ENCODE results near the gene MTMR10.
A peak's percentile ranks its signal among the peaks of the same experiment; 100 is the strongest.

The MTMR10 gene

GRCh38 chr15:31013863-31014607 lies 22.6 kb upstream of the MTMR10 start:
- DNase-seq, result no peak

- DNase-seq, result no peak
Measured at GRCh38 chr15:31012455-31012854, 21.0 kb upstream of the MTMR10 start.

GRCh38 chr15:31010036-31010435 lies 18.6 kb upstream of the MTMR10 start:
- DNase-seq, result no peak

- DNase-seq, result no peak
Measured at GRCh38 chr15:31005660-31006059, 14.2 kb upstream of the MTMR10 start.

- no peak for DNase-seq
Measured at GRCh38 chr15:31004220-31004733, 12.8 kb upstream of the MTMR10 start.

DNA sequence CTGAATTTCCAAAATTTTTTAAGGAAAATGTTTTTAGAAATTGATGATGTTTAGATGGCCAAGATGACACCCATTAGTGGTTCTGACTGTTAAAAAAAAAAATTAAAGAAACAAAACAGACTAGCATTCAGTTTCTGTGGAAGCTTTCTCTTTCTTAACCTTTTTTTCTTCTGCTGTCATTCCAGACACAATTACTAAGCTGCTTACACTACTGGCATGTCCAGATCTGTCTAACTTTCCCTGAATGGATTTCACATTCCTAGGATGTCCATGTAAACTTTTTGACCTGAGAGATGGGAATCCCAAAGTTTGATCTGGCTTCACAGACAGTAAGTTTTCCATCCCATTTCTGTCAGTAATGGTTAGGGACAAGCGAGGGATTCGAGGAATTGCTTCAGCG lies 10.3 kb upstream of the MTMR10 start:
- DNase-seq, result no peak

DNA sequence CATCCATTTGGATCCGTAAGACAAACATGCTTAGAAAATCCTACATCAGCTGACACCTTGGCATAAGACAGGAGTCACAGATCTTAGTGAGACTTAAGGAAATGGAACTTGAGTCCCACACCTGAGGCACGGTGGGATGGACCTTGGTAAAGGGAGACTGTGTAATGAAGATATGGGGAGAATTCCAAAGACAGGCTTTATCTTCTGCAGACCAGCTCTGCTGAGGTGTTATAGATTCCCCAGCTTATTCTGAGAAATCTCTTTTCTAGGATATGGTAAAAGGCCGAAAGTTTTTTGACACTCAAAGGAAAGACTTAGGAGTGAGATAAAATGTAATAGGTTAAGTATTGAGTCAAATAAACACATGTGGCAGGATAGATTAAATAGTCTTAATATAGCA lies 8.3 kb upstream of the MTMR10 start:
- DNase-seq, result no peak

GRCh38 chr15:30997270-30997669 lies 5.8 kb upstream of the MTMR10 start:
- DNase-seq, result no peak

GRCh38 chr15:30992249-30992864 lies 929 bp upstream of the MTMR10 start:
- DNase-seq, result no peak

GRCh38 chr15:30990446-30991254 lies 778 bp downstream of the MTMR10 start:
- no peak for DNase-seq

GRCh38 chr15:30990036-30990435 lies 1.4 kb downstream of the MTMR10 start:
- DNase-seq, result no peak

DNA sequence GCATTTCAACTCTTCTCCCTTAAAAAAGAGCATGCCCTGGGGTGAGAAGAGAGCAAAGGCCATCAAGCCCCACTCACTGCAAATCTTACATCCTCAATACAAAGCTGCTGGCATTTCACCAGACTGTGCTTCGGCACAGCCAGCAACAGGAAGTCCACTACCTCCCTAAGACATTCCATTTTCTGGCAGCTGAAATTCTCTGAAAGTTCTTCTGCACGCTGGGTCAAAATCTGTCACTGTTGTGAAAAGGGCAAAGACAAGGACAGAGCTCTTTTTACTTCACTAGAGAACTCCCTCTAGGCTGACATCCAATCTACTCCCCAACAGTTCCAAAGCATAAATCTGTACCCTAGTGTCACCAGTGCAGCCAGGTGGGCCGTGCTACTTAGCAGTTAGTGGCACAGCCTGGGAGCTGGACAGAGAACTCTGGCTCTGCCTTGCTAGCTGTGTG lies 6.3 kb downstream of the MTMR10 start:
- peak; percentile 24 for DNase-seq

DNA sequence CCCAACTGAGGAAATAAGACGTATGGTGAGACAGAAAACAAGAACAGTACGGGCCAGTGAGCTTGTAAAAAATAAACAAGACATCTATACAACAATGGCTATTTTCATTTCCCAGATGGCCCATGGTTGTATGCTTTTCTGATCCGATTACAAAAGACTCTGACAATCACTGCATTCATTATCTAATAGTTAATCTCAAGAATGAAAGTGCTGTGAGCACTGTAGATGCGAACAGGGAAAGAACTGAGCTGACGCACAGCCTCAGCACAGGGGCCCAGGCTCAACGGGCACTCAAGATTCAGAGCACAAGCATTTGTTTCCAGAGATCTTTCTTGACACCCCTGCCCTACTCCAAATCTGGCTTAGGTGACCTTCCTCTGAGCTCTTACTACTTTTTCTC lies 6.9 kb downstream of the MTMR10 start:
- DNase-seq, result no peak

DNA sequence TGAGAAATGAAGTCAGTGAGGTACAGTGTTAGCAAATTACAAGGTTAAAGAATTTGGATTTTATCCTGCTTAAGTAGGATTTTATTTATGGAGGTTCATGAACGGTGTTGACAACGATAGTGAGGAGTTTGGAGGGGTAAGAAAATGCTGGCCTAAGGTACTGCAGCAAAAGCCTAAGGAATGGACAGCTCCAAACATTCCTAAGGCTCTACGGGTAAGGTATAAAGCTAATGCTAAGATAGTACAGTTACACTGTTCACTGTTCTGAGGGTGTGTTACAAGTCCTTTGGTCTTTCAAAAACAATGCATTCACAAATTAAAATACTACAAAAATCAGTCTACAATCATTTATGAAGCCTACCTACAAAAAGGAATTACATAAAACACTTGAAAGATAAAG lies 7.3 kb downstream of the MTMR10 start:
- no peak for DNase-seq

GRCh38 chr15:30979457-30979856 lies 12.0 kb downstream of the MTMR10 start:
- DNase-seq, result no peak

GRCh38 chr15:30978328-30978727 lies 13.1 kb downstream of the MTMR10 start:
- no peak for DNase-seq

DNA sequence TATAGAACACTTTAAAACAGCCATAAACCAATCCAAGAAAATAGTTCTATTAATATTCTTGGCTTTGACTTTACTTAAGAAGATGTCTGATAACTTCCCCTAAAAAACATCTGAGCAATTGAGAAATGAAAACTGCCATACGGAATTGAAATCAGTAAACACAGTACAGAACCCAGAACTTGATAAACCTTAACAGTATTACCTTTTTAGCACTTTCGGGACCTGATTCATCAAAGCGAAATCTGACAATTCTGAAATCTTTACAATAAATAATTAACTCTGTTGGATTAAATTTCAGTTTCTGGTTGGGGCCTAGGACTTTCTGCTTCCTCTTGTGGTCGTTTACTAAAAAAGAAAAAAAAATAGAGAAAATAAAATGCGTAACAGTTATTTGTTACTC lies 17.3 kb downstream of the MTMR10 start:
- DNase-seq, result no peak

DNA sequence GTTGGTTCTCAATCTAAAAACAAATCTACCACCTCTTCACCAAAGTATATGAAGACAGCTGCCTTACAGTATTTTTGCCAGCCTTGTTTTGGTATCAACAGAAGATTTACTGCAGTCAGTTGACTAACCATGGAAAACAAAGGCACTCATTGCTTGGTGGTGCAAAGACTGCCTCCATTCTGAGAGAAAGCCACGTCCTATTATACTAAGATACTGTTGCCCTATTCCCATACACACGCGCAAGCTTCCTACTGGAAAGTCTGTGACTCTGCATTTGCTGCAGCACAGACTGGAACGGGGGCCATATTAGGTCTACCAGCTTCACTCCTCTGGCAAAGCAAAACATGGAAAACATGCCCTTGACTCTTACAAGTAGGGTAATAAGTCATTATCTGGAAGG lies 18.0 kb downstream of the MTMR10 start:
- no peak for DNase-seq

GRCh38 chr15:30969724-30970123 lies 21.7 kb downstream of the MTMR10 start:
- no peak for DNase-seq

- DNase-seq, result no peak
Measured at GRCh38 chr15:30963681-30964080, 27.7 kb downstream of the MTMR10 start.

- no peak for DNase-seq
Measured at GRCh38 chr15:30962659-30963058, 28.8 kb downstream of the MTMR10 start.

DNA sequence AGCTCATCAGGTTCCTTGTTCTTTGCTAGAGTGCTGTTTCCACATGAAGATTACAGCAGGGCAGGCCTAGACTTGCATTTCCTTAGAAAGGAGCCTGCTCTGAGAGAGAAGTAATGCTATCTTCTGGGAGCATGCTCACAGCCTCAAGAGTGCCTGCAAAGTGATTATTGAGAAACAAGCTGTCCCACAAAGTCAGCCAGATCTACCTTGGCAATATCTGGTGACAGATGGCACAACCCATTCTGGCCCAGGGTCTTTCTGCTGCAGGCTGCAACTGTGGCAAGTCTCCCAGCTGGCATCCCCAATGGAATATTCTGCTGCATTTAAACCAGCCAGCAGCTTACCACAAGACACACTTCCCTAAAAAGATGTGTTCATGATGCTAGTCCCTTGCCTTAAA lies 29.3 kb downstream of the MTMR10 start:
- DNase-seq, result no peak

DNA sequence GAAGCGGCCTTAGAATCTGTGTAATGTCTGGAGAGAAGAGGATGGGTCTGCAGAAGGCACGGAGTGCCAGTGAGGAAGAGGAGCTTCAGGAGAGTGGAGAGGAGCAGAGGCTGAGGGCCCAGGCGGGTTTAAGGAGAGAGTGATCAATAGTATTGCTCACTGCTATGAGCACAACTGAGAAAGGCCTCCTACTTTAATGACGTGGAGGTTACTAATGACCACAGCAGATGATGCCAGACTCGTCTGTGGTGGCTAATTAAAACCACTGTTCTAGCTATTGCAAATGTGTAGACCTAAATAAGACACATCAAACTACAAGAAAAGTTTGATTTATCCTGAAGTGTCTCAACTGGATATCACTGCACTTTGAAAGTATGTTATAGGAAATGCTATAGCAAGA lies 33.2 kb downstream of the MTMR10 start:
- DNase-seq, result no peak
